PFSK-1 (cell line): ENCODE results near the gene SBK2.

Experiments
- FOXP2 ChIP-seq: optimal IDR thresholded peaks from 2 replicates; pipeline ENCODE3; 2011; ENCODE audit warnings: borderline replicate concordance, control low read depth, inconsistent platforms; ENCODE audit not compliant: insufficient read depth; ENCODE audit errors: extremely low read length, extremely low read depth
- POLR2AphosphoS5 ChIP-seq: IDR thresholded peaks from 2 replicates; pipeline ENCODE4 v1.6.1; 2012; ENCODE audit warnings: low read depth, mild to moderate bottlenecking, control low read depth, low read length, moderate library complexity
- SIN3A ChIP-seq: IDR thresholded peaks from 2 replicates; pipeline ENCODE4 v1.6.1; 2012; ENCODE audit warnings: mild to moderate bottlenecking, low read length, moderate library complexity, borderline replicate concordance; ENCODE audit not compliant: insufficient read depth
- TAF1 ChIP-seq: IDR thresholded peaks from 2 replicates; pipeline ENCODE4 v1.6.1; 2012; ENCODE audit warnings: low read length, control low read depth, borderline replicate concordance; ENCODE audit not compliant: insufficient read depth
- TF ChIP-seq, protein P1 (sequence below), 2 experiments: IDR thresholded peaks; 2 replicates each; pipeline versions ENCODE4 v1.6.1 to v1.8.0; 2011 to 2012; ENCODE audit warnings: low read depth in 2 of 2, low read length in 2 of 2, control low read depth in 1 of 2, inconsistent platforms in 1 of 2, mild to moderate bottlenecking in 1 of 2, moderate library complexity in 1 of 2; ENCODE audit not compliant: insufficient read depth in 1 of 2

The SBK2 gene

DNA sequence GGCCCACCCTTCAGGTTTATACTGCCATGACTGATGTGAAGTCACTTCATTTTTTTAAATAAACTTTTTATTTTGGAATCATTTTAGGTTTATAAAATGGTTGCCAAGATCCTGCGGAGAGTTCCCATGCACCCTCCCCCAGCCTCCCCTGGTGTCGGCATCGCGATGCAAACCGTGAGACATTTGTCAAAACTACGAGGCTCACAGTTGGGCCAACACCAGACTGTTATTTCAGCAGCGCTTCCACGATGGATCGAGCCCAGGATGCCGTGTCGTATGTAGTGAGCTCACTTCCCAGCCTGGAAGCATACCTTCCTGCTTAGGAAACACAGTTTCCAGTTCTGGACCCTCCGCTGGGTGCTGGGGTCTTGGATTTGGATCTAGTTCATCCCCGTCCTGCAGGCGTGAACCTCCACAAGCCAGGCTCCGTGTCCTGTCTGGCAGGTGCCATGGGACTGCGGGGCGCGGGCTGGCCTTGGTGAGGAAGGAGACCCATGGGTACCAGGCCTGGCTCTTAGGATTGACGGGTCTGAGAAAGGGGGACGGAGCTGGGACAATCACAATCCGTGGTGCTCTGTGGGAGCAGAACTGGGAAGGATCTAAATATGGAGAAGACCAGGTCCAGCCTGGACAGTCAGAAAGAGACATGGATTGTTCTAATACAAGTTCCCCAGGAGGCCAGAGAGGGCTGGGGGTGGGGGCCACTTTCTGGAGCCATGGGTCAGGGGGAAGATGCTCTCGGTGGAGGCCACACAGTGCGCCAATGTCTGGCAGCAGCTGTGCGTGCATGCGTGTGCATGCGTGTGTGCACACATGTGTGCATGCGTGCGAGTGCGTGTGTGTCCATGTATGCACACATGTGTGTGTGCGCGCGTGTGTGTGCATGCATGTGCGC, 2.4 kb upstream of the SBK2 start:
- TF ChIP-seq POLR2AphosphoS5 (no peak), TAF1 (no peak), SIN3A (no peak), FOXP2 (no peak)
- TF ChIP-seq, protein P1, sequence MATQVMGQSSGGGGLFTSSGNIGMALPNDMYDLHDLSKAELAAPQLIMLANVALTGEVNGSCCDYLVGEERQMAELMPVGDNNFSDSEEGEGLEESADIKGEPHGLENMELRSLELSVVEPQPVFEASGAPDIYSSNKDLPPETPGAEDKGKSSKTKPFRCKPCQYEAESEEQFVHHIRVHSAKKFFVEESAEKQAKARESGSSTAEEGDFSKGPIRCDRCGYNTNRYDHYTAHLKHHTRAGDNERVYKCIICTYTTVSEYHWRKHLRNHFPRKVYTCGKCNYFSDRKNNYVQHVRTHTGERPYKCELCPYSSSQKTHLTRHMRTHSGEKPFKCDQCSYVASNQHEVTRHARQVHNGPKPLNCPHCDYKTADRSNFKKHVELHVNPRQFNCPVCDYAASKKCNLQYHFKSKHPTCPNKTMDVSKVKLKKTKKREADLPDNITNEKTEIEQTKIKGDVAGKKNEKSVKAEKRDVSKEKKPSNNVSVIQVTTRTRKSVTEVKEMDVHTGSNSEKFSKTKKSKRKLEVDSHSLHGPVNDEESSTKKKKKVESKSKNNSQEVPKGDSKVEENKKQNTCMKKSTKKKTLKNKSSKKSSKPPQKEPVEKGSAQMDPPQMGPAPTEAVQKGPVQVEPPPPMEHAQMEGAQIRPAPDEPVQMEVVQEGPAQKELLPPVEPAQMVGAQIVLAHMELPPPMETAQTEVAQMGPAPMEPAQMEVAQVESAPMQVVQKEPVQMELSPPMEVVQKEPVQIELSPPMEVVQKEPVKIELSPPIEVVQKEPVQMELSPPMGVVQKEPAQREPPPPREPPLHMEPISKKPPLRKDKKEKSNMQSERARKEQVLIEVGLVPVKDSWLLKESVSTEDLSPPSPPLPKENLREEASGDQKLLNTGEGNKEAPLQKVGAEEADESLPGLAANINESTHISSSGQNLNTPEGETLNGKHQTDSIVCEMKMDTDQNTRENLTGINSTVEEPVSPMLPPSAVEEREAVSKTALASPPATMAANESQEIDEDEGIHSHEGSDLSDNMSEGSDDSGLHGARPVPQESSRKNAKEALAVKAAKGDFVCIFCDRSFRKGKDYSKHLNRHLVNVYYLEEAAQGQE (IDR thresholded peaks at IDR 0.05; ENCODE audit: insufficient read depth in 1 of 2, low read depth in 2 of 2, low read length in 2 of 2) = no peak

GRCh38 chr19:55538132-55538531, 1.2 kb upstream of the SBK2 start:
- no peak for TF ChIP-seq TAF1
- TF ChIP-seq, protein P1 (IDR thresholded peaks at IDR 0.05; ENCODE audit: insufficient read depth in 1 of 2, low read depth in 2 of 2, low read length in 2 of 2) = no peak
- no peak for TF ChIP-seq POLR2AphosphoS5
- no peak for TF ChIP-seq FOXP2
- no peak for TF ChIP-seq SIN3A

DNA sequence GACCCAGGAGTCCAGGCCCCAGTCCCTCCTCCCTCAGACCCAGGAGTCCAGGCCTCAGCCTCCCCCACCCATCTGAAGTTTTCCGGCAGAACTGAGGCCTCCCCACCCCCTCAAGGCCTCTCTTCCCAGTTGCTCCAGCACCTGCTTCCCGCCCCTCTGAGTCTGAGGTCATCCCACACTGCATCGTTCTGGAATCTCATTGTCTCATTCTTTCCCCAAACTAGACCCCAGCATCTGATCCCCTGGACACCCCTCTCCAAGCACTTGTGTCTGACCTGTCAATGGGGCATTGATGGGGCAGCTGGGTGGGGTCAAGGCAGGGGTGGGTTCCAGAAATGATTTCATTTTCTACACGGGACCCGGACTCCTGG, 793 bp upstream of the SBK2 start:
- TF ChIP-seq SIN3A (no peak), FOXP2 (no peak), POLR2AphosphoS5 (no peak), TAF1 (no peak)
- TF ChIP-seq, protein P1 (IDR thresholded peaks at IDR 0.05; ENCODE audit: insufficient read depth in 1 of 2, low read depth in 2 of 2, low read length in 2 of 2) = no peak

DNA sequence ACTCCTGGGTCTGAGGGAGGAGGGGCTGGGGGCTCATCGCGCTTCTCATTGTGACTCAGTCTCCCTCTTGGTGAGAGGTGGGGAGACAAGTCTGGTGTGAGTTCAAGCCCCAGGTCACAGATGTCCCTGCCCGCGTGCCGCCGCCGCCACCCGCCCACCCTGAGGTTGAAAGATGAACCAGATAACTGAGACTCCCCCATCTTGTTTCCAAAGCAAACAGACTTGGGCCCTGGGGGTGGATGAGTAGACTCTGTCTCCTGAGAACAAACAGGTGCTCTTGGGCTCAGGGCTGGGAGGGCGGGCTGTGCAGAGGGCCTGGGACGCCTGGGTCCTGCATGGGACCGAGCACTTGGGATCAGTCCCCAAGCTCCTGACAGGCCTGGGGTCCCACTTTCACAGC, 567 bp downstream of the SBK2 start:
- TF ChIP-seq, protein P1 (IDR thresholded peaks at IDR 0.05; ENCODE audit: insufficient read depth in 1 of 2, low read depth in 2 of 2, low read length in 2 of 2) = no peak
- TF ChIP-seq POLR2AphosphoS5 (no peak), FOXP2 (no peak), SIN3A (no peak), TAF1 (no peak)

DNA sequence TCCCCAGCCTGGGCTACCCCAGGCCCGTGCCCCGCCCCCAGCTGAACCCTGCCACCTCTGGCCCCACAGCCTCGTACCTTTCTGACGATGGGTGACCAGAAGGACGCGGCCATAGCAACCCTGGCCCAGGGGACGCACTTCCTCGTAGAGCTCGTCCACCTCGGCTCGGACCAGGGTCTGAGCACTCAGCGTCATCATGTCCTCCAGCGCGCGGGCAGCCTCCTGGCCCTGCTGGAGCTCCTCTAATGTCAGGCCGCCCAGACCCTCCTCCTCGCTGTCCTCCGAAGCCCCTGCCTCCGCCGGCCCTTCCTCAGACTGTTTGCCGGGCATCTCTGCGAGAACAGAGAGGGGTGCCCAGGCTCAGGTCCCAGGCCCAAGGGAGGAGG, 975 bp downstream of the SBK2 start:
- no peak for TF ChIP-seq TAF1
- TF ChIP-seq POLR2AphosphoS5 = no peak
- no peak for TF ChIP-seq SIN3A
- TF ChIP-seq FOXP2 = no peak
- TF ChIP-seq, protein P1 (IDR thresholded peaks at IDR 0.05; ENCODE audit: insufficient read depth in 1 of 2, low read depth in 2 of 2, low read length in 2 of 2) = no peak
